ENCODE results near the gene PGAP1. TPM values are rescaled to one million over a fixed set of nuclear protein-coding genes. Genes with fewer than 3 reads are reported as not detected.

Gene PGAP1
- 133 TPM for total RNA-seq

GRCh38 chr2:196926562-196927375, at the start of gene PGAP1:
Gene PGAP1, minus strand, starts transcription at chr2:196926707. Its CDS starts 91 bp downstream, at chr2:196926616.

GRCh38 chr2:196809260-196809659, 117.2 kb downstream of the PGAP1 start, which contains the start of gene C2orf66:
Gene C2orf66, minus strand, starts transcription at chr2:196809355. Its CDS starts 19 bp downstream, at chr2:196809336.

Small RNA genes within 50 kb of the gene (small RNA-seq; reads per million reads assigned to genes)
- gene AC012486.1 = not detected

Other genes with a start within 250 kb of the PGAP1 start
- gene GTF3C3, start 127.0 kb downstream of the PGAP1 start, total RNA-seq = 43.8 TPM
- 0.69 TPM for gene C2orf66, start 117.4 kb downstream of the PGAP1 start, total RNA-seq

Data from diencephalon (tissue), 1 donor.